HG02642 (cell line): ENCODE measurements around the gene GFER.
"Not testable (repeated sequence)": the region's sequence is repeated elsewhere in the genome, so short reads cannot be mapped to it uniquely, and the experiment has no call there.

Experiments used
- ATAC-seq: cut with Tn5 transposase; IDR thresholded peaks from one replicate; pipeline ENCODE4 v1.9.1; 2021; ENCODE audit warnings: mild to moderate bottlenecking; ENCODE audit not compliant: unreplicated experiment, poor library complexity

The GFER gene

DNA sequence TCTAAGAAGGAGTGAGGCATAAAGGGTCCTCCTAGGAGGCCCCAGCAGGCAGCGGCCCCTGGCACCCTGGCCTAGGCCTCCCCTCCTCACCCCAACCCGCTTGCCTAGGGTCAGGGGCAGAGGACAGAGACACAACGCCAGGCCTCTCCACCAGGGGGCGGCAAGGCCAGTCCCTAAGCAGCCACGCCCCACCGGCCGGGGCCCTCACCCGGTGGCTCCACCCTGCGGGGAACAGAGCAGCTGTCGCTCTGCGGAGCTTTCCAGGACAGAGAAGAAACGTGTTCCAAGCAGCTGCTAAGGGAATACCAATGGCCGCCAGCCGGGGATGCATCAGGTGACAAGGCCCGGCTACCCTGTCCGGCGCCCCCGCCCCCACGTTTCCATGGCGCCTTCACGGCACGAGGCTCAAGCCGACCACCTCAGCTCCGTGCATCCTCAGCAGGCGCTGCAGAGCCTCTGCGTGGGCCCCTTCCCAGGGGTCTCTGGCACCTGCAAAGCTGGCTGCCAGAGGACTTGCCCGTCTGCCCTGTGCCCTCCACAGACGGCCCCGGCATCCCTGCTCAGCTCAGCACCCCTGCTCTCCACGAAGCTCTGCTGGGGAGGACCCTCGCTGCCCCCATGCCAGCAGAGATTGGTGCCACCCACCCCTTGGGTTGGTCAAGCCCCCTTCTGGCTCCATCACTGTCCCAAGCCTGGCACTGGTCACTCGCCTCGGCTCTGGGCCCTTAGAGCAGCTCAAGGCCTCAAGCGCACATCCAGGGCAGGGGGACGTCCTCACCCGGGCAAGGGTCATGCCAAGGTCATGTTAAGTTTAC lies 20.0 kb downstream of the GFER start:
- ATAC-seq = peak; percentile 67

DNA sequence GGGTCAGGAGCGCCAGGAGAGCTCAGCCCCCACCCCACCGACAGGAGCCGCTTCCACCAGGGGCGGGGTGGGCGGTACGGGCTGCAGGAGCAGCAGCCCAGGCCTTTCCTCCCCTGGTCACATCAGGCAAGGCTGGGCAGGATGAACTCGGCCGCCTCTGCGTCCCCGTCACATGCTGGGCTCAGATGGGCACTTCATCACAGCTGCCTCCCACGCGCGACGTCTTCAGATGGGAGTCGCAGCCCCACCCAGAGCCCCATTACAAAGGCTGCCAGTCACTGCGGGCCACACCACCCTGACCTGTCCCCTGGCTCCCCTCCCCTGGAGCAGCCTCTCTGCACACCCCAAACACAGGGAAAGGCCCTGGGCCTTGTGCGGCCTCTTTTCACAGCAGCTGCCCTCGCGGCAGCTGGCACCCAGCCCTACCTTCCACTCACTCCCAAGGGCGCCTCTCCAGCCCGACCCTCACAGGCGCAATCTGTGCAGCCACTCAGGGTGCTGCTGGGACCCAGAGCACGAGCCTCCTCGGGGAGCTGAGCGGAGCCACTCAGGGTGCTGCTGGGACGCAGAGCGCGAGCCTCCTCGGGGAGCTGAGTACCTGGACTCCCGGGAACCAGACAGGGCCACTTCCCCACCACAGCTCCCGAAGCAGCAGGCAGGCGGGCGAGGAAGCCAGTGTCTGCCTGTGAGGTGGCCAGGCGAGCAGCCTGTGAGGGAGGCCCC lies 21.0 kb downstream of the GFER start:
- no peak for ATAC-seq

DNA sequence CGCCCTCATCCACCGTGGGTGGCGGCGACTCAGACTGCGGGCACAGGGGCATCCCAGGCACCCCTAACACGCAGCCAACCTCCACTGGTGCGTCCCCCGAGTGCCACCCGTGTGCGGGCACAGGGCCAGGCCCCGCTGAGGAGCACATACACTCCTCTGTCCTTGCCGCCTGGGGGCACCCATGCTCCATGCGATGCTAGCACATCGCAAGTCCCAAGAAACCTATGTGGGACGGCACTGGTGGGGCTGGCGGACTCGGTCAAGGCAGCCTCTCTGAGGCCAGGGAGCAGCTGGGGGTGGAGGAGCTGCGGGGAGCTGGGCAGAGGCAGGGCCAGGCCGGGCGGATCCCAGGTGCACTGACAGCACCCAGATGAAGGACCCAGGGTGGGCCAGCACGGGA lies 21.7 kb downstream of the GFER start:
- ATAC-seq = no peak

DNA sequence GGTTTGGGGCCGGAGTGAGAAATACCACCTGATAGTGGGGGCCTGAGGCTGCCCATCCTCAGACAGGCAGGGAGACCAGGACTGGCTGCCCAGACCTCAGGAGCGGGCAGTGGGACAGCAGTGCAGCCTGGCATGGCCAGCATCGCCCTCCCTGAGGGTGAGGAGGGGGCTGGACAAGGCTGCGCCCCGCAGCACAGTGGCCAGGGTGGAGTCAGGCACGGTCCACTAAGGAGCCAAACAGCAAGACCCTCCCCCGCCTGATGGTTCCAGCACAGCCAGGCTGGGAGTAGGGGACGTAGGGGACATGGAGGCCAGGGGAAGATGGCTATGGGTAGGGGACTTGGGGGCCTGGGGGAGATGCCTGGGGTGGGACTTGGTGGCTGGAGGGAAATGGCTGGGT lies 22.3 kb downstream of the GFER start:
- no peak for ATAC-seq

DNA sequence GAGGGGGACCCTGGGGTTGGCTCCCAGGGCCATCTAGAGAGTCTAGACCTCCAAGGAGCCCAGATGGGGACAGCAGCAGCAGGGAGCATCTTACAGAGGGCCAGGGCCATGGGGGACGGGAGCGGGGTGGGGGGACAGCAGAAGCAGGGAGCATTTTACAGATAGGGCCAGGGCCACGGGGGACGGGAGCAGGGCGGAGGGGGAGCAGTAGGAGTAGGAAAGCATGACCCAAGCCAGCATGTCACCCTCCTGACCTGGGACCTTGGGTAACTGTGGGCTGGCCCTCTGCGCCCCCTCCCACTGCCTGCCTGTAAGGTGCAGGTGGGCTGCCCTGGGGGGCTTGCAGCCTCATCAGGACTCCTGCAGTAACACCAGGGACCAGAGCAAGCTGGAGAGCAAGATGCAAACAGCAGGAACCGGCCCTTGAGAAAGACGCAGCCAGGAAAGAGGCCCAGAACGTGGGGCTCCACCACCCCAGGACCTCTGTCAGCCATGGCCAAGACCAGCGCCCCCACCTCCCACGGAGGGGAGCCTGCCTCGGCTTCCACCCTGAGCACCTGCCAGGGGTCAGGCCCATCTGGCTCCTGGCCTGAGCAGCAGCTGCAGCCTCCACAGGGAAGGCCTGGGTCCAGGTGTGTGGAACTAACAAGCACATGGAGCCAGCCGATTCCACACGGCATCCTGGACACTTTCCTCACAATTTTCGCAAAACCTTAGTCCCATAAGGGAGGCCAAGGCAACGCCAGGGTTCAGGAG lies 23.3 kb downstream of the GFER start:
- ATAC-seq = no peak

DNA sequence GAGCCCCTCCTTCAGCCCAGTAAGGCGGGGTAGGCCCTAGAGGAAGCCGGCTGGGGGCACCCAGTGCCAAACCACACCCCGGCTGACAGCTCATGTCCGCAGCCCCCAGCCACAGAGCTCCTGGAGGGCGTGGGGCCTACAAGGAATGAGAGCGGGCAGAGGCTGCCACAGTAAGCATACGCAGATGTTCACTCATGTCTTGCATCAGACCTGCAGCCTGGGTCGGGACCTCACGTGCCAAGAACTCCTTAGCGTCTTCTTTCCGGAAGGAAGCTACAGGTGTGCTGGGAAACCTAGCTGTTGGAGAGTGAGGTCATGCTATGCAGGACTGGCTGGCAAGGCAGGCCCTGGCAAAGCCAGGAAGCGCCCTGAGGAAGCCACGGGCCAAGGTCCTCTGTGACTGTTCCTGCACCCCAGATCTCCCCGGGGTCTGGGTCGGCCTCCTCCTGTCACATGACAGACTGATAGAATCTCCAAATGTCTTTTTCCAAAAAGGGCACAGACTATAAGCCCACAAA lies 24.1 kb downstream of the GFER start:
- no peak for ATAC-seq

DNA sequence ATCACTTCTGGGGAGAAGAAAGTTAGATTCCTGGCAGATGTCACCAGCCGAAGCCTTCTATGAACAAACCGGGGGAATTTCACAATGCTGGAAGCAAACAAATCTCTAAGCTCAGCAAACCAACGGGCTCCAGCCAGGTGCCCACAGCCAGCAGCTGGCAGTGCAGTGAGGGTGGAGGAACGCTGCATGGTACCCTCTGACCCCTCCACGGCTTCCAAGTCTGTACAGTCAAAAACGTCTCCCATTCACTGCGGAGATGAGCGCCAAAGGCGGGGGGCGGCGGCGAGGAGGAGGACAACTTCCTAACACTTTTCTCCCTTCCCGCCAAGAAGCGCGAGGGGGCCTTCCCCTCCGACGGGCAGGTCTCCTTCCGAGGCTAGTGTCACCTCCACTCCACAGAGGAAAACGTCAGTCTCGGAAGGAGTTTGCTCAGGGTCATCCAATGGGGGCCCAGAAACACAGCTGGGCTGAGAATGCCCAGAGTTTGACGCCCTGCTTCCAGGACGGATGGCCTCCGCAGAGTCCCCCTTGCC lies 24.7 kb downstream of the GFER start:
- peak; percentile 4 for ATAC-seq

DNA sequence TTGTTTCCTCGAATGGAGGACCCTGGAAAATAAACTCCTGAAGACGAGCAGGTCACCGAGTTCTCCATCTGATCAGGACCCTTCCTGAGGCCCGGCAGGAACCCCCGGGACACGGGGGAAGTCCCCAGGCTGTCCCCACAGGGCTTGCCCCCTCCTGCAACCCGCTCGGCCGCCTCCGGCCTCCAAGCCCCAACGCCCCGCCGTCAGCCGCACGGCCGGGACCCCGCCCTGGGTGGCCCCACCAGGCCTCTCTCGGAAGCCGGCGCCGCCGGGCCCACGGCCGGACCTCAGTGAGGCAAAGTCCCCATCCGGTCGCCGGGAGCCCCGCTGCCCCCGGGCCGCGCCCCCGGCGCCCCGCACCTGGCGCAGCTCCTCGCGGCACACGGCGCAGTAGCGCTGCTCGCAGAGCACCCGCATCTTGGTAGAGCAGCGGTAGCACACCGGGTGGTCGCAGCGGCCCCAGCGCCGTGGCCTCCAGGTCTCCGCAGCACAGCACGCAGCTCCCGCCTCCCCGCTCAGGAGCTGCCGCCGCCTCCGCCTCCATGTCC lies 25.2 kb downstream of the GFER start:
- peak; percentile 36 for ATAC-seq

DNA sequence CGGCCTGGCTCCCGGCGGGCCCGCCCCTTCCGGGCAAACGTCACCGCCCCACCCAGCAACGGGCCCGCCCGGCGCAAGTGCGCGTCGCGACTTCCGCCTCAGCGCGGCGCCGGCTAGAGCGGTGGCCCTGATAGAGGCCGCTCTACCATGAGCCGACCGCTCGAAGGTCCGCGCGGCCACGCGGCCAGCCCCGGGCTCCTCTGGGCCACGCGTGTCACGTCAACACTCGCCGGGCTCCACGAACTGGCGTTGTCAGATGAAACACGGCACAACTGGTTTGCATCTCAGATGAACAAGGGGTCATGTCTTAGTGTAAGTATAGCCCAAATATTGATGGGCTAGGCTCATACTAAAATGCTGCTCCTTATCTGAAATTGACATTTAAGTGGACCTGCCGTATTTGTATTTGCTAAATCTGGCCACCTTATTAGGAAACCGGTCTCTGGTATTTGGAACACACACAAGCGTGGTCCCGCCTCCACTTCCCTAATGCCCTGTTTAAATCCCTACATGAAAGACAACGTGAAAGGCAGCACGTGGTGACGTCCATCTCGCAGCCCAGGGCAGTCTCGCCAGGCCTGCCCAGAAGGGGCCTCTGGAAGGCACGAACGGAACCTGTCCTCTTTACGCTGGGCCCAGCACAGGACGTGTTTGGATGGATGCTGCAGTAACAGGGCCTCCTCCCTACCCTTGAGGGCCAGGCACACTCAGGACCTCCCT lies 26.0 kb downstream of the GFER start, which contains the start of gene ZNF598:
Gene ZNF598, minus strand, starts transcription at position 31 of the 720 bp plus-strand sequence.
- ATAC-seq = peak; percentile 84

DNA sequence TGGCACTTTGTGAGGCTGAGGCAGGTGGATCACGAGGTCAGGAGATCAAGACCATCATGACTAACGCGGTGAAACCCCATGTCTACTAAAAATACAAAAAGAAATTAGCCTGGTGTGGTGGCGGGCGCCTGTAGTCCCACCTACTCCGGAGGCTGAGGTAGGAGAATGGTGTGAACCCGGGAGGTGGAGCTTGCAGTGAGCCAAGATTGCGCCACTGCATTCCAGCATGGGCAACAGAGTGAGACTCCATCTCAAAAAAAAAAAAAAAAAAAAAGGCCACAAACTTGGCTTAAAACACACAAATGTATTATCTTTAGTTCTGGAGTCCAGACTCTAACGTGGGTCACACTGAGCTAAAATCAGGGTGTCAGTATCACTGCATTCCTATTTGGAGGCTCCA lies 27.7 kb downstream of the GFER start:
- ATAC-seq = not testable (repeated sequence)

DNA sequence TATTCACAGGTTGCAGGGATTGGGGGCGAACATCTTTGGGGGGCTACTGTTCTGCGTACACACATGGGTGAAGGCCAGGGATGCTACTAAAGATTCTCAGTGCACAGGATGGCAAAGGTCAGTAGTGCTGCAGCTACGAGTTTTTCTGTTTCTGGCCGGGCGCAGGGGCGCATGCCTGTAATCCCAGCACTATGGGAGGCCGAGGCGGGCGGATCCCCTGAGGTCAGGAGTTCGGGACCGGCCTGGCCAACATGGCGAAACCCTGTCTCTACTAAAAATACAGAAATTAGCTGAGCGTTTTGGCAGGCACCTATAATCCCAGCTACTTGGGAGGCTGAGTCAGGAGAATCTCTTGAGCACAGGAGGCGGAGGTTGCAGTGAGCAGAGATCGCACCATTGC lies 29.5 kb downstream of the GFER start:
- no peak for ATAC-seq

DNA sequence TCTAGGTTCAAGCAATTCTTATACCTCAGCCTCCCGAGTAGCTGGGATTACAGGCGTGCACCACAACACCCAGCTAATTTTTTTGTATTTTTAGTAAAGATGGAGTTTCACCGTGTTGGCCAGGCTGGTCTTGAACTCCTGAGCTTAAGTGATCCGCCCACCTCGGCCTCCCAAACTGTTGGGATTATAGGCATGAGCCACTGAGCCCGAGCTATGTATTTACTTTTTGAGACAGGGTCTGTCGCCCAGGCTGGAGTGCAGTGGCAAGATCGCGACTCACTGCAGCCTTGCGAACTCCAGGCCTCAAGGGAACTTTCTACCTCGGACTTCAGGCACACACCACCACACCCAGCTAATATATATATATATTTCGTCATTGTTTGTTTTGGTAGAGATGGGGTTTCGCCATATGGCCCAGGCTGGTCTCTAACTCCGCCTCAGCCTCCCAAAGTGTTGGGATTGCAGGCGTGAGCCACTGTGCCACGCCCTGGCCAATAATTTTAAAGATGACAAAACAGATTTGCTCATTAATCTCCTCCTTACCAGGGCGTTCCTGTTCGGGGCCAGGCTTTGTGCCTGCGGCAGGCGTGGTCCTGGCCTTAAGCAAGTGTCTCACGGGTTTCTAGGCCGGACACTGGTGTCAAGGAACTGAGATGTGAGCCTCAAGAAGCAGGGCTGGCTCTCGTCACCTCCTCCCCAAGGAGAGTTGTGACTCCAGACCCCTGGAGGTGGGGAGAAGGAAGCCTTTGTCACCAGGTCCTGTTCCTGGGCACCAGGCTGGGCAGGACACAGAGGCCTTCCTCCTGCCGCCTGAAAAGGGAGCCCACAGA lies 31.3 kb downstream of the GFER start:
- no peak for ATAC-seq

DNA sequence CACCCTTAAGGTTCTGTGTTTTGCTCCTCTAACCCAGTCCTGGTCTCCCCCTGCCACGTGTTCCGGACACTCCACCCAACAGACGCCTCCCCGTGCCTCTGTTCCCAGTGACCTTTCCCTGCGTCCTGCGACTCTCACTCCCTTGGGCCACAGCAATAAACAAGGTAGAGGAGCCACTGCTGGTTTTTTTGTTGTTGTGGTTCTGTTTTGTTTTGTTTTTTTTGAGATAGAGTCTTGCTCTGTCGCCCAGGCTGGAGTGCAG lies 31.9 kb downstream of the GFER start:
- no peak for ATAC-seq

DNA sequence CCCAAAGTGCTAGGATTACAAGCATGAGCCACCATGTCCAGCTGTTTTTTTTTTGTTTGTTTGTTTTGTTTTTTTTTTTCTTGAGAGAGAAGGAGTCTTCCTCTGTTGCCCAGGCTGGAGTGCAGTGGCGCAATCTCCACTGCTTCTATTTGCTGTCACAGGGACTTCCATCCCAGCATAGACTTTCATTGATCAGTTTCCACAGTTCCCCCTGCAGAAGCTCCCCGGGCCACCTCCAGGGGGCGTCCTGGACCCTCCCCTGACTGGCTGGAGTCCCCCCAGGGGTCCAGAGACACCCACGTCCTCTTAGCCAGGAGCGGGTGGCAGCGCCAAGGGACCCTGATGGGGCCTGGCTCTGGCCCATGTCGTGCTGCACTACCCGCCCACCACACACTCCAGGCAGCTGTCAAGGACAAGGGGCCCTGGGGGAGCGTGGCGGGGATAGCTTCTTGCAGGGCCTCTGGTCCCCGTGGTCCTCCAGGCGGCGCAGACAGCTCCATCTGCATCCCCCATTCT lies 32.5 kb downstream of the GFER start:
- no peak for ATAC-seq

DNA sequence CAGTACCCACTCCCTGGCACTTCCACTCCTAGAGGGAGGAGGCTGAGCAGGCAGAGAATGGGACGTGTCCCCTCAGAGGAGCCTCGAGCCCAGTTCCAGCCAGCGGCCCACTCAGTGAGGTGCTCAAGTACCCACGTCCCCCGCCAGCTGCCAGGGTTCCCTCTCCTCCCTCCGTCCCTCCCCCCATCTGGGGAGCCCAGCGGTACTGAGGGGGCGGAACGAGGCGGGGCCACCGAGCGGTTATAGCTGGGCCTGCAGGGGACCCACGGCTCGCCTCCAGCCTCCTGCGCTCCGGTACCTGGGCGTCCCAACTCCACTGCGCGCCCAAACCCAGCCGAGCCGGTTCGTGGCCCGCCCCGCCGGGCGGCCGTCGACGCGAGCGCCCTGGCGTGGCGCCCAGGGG lies 35.5 kb downstream of the GFER start, which contains the start of gene NPW:
Gene NPW, plus strand, starts transcription at position 268 of the 403 bp plus-strand sequence.
- no peak for ATAC-seq

DNA sequence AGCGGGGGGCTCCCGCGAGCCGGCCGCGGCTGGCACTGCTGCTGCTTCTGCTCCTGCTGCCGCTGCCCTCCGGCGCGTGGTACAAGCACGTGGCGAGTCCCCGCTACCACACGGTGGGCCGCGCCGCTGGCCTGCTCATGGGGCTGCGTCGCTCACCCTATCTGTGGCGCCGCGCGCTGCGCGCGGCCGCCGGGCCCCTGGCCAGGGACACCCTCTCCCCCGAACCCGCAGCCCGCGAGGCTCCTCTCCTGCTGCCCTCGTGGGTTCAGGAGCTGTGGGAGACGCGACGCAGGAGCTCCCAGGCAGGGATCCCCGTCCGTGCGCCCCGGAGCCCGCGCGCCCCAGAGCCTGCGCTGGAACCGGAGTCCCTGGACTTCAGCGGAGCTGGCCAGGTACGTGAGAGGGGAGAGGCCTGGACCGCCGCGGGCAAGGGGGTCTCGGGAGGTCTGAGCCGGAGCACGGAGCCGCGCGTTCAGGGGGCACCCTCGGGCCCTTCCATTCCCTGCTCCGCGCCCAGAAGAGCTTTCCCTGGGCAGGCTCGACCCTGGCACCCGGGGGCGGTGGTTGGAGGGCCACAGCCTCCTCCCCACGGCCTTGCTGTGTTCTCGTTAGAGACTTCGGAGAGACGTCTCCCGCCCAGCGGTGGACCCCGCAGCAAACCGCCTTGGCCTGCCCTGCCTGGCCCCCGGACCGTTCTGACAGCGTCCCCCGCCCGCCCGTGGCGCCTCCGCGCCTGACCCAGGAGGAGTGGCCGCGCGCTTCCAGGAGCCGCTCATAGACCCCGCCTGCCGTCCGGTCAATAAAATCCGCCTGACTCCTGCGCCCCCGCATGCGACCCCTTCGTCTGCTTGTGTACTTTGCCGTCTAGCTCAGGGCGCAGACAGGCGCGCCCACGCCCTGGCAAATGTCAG lies 36.2 kb downstream of the GFER start:
- no peak for ATAC-seq

DNA sequence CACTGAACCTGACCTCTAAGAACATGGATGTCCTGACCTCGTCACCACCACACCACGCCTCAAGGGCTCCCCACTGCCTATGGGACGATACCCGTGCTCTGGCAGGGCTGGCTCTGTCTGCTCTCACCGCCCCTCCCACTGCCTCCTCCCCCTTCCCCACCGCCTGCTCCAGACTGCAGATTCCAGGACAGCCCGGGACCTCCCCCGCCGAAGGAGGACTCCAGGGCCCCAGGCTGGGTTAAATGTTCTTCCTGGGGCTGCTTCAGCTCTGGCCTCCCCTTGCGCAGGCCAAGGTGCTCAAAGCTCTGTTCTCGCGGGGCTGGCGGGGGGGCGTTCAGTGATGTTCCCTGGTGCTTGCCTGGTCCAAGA lies 38.7 kb downstream of the GFER start:
- ATAC-seq = peak; percentile 6
